Stimulated activated CD4-positive, alpha-beta T cell treated with anti-CD3 and anti-CD28 coated beads, Interleukin-1b, Interleukin-23, amount 100 ng/mL, for 48 hours (primary cell): ENCODE data around the gene SLC24A4.

Experiments used
- DNase-seq: peaks from one replicate; pipeline ENCODE4 v3.0.0-alpha.2; 2020

The SLC24A4 gene

DNA sequence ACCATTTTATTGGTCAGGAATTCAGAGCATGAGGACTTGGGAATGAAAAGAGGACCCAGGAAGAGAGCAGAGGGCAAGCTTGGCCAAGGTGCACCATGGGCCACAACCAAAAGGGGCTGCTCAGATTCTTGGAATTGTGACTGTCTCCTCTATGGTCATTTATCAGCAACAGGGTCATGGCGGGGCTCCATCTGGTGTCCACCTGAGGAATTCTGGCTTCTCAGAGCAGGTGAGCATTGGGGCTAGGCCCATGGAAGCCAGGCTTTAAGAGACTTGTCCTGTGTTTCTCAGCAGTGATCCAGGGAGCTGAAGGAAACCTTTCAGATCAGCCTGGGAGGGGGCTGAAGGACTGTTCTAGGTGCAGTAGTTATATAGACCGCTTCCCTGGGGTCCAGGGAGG lies 188.0 kb downstream of the SLC24A4 start:
- no peak for DNase-seq

GRCh38 chr14:92511453-92512238 lies 188.7 kb downstream of the SLC24A4 start:
- no peak for DNase-seq

- DNase-seq = no peak
Observed at GRCh38 chr14:92512807-92513203, 189.8 kb downstream of the SLC24A4 start.

- DNase-seq = peak; percentile 31
Observed at GRCh38 chr14:92513204-92513965, 190.4 kb downstream of the SLC24A4 start, which contains the start of gene RIN3. Gene RIN3 (plus strand): TSS chr14:92513781. CDS start chr14:92513933, 152 bp downstream.

- peak; percentile 20 for DNase-seq
Observed at GRCh38 chr14:92513966-92514843, 191.2 kb downstream of the SLC24A4 start.

DNA sequence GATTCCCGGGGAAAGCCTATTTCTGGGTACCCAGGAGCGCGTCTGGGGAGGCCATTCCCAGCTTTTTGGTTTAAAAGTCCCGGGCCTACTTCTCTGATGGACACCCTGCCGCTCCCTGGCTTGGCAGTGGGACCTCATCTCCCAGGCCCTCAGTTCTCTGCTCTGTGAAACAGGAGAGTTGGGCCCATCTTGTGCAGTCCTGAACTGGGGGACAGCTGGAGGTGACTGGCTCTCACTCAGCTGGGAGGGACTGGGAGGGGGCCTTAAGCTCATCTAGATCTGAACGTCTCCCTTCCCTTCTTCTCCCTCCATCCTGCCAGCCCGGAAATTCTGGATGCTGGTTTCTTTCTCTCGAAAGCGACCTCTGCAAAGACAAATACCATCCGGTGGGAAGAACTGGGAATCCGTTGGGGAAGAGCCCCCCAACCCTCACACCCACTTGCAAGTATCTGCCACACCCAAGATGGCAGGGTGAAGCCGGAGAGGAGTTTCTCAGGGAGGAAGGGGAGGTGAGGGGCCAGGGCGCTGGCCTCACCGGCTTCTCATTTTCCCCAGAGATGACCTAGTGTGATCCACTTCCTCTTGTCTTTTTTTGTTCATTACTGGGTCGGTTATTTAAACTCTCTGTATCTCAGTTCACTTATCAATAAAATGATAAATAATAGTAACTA lies 192.0 kb downstream of the SLC24A4 start:
- DNase-seq = no peak

GRCh38 chr14:92515546-92516343 lies 192.8 kb downstream of the SLC24A4 start:
- DNase-seq = no peak

- no peak for DNase-seq
Observed at GRCh38 chr14:92516344-92516965, 193.5 kb downstream of the SLC24A4 start.

DNA sequence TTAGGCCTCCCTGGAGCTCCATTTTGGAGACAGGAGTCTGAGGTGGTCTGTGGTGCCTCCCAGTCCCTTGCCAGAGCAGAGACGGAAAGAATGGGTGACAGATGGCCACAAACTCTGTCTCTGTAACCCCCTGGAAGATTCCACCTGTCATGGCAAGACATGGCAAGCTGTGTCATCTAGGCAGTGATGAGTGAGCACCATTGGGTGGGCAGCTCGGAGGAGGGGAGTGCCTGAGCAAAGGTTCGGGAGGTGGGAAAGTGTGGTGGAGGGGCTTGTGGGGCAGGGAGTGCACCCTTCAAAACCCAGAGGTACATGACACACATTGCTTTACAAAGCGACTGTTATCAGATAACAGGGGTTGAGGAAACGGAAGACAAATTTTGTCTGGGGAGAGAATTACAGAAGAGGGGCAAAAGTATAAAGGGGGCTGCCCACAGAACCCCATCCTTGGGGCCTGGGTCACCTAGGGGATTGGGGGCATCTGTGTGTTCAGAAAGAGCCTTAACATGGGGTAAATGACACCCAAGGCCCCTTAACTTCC lies 194.1 kb downstream of the SLC24A4 start:
- DNase-seq = no peak

- no peak for DNase-seq
Observed at GRCh38 chr14:92517761-92518160, 194.8 kb downstream of the SLC24A4 start.

DNA sequence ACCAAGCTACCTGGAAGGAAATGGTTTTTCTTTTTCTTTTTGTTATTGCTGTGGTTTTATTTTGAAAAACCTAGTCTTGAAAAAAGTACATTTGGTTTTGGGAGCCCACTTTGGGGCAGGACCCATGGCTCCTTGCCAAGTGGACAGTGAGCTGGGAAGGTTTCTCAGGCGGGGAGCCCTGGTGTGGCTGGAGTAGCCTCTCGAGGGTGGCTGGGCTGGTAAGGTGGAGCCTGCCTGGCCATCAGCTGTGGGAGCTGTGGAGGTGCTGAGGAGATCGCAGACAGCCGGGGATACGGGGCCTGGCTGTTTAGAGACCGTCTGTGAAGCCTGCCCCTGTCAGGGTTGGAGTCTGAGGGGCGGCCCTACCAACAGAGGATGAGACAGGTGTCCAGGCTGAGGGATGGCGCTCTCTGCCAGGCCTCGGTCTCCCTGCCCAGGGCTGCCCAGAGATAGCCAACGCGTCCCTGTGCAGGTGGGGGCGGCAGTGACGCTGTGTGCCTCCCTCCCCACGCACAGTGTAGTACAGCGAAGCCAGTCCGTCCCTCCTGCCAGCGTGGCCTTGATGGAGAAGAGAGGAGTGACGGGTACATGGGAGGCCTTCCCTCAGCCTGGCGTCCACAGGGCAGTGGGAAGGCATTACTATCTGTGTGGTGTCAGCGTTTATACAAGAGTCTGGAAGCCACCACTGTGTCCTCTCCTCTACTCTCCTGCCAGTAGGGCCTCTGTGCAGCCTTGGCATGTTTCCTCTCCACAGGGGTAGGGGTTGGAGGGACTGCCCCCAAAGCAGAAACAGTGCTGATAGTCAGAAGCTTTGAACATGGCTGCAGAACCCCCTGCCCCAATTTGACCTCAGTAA lies 196.5 kb downstream of the SLC24A4 start:
- no peak for DNase-seq

- no peak for DNase-seq
Observed at GRCh38 chr14:92520102-92521057, 197.4 kb downstream of the SLC24A4 start.

DNA sequence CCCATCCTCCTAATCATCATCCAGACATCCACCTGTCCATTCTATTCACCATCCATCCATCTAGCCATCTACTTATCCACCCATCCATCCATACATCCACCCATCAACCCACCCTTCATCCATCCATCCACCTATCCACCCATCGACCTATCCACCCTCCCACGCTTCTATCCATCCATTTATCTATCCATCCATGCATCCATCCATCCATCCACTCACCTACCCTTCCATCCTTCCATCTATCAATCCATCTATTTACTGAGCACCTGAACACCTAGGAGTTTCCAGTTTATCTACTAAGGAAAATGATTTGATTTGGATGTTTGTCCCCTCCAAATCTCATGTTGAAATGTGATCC lies 198.1 kb downstream of the SLC24A4 start:
- no peak for DNase-seq

DNA sequence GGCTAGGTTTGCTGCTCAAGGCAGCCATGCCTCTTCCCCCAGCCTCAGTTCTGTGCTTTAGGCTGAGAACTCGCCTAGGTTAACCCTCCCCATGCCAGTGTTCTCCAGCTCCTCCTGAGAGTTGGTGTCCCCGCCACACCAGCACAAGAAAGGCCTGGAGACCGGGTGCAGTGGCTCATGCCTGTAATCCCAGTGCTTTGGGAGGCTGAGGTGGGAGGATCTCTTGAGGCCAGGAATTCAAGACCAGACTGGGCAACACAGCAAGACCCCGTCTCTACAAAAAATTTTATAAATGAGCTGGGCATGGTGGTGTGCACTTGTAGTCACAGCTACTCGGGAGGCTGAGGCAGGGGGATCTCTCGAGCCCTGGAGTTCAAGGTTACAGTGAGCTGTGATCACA lies 200.8 kb downstream of the SLC24A4 start:
- no peak for DNase-seq

- DNase-seq = no peak
Observed at GRCh38 chr14:92524602-92525185, 201.7 kb downstream of the SLC24A4 start.

DNA sequence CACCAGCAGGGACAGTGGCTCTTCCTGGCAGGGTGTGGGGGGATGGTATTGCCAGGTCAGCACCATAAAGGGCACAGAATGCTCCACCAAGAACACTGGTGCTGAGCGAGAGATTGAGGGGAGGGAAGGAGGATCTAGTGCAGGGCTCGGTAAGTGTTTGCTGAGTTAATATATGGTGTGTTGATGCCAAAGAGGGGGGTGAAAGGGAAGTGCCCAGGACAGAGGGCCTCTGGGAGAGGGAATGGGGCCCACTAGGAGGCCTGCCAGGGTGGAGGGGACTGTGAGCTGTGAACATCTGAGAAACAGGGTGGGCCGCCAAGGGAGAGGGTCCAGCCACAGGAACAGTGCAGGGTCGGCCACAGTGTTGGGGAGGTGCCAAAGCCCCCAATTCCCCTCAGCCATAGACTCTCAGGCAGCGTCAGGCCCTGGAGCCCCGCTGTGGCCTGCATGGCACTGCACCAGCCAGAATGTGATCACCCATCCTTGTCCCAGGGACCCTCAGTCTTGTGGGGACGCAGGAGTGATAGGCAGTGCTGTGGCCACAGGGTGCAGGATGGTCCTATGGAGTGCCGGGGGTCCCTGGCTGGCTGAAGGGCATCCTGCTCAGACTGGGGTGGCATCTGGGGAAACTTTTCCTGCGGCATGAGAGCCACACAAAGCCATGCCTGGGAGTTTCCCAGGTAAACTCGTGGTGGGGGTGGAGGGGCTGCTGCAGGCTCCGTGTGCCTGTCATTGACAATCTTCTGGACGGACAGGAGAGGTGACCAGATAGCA lies 202.5 kb downstream of the SLC24A4 start:
- no peak for DNase-seq

DNA sequence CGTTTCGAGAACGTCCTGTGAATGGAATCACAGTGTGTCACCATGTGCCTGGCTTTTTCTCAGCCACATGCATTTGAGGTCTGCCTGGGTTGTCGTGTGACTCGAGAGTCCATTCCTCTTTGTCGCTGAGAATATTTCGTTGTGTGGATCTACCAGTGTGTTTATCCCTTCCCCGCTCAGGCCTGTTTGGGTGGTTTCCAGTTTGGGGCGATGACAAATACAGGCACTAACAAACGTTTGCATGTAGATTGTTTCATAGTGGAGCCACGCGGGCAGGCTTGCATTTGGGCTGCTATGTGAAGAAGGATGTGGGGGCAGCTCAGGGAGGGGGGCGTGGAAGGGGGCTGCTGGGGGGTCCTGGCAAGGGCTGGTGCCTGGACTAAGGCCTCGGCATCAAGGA lies 204.8 kb downstream of the SLC24A4 start:
- no peak for DNase-seq
